Mesendoderm (in vitro differentiated cells): ENCODE measurements around the gene WEE2. TPM values are rescaled to one million over a fixed set of nuclear protein-coding genes. Genes with fewer than 3 reads are reported as not detected.
"Not testable (repeated sequence)": the region's sequence is repeated elsewhere in the genome, so short reads cannot be mapped to it uniquely, and the experiment has no call there.

ENCODE experiments used
- DNase-seq: peaks from one replicate; pipeline ENCODE4 v3.0.0; 2013
- H2AK5ac ChIP-seq: 2 replicates; pipeline ENCODE4 v1.6.1; 2013; ENCODE audit warnings: low read length, inconsistent platforms
- H2BK120ac ChIP-seq: 2 replicates; pipeline ENCODE4 v1.6.1; 2013; ENCODE audit warnings: low read depth, mild to moderate bottlenecking, low read length, moderate library complexity, mixed read lengths
- H2BK15ac ChIP-seq: replicated peaks from 2 replicates; pipeline ENCODE4 v1.6.1; 2013; ENCODE audit warnings: low read depth, mild to moderate bottlenecking, moderate library complexity
- H2BK5ac ChIP-seq: 2 replicates; pipeline ENCODE4 v1.6.1; 2013; ENCODE audit warnings: low read length, inconsistent platforms
- H3K18ac ChIP-seq: 2 replicates; pipeline ENCODE4 v1.6.1; 2013; ENCODE audit warnings: mild to moderate bottlenecking, low read length, mixed read lengths
- H3K23ac ChIP-seq: one replicate; pipeline ENCODE4 v1.6.1; 2013; ENCODE audit warnings: low read length
- H3K27ac ChIP-seq: 2 replicates; pipeline ENCODE4 v1.5.1; 2013; ENCODE audit warnings: low read depth, mild to moderate bottlenecking, inconsistent platforms, low read length, moderate library complexity
- H3K27me3 ChIP-seq: 2 replicates; pipeline ENCODE4 v1.6.1; 2013; ENCODE audit warnings: low read length, control low read depth, mild to moderate bottlenecking, inconsistent platforms; ENCODE audit not compliant: insufficient read depth, poor library complexity
- H3K36me3 ChIP-seq: 2 replicates; pipeline ENCODE4 v1.6.1; 2013; ENCODE audit warnings: low read length, inconsistent platforms; ENCODE audit not compliant: control insufficient read depth, insufficient read depth
- H3K4ac ChIP-seq: one replicate; pipeline ENCODE4 v1.6.1; 2013; ENCODE audit warnings: low read depth, mild to moderate bottlenecking, low read length, moderate library complexity
- H3K4me1 ChIP-seq: 2 replicates; pipeline ENCODE4 v1.6.1; 2013; ENCODE audit warnings: low read depth, low read length, inconsistent platforms; ENCODE audit not compliant: control insufficient read depth
- H3K4me2 ChIP-seq: 2 replicates; pipeline ENCODE4 v1.6.1; 2013; ENCODE audit warnings: low read length
- H3K4me3 ChIP-seq: 2 replicates; pipeline ENCODE4 v1.5.1; 2013; ENCODE audit warnings: mild to moderate bottlenecking, low read length
- H3K56ac ChIP-seq: one replicate; pipeline ENCODE4 v1.6.1; 2013; ENCODE audit warnings: low read length
- H3K79me1 ChIP-seq: 2 replicates; pipeline ENCODE4 v1.6.1; 2013; ENCODE audit warnings: low read length, inconsistent platforms
- H3K79me2 ChIP-seq: 2 replicates; pipeline ENCODE4 v1.6.1; 2013; ENCODE audit warnings: mild to moderate bottlenecking, low read length; ENCODE audit not compliant: control insufficient read depth, insufficient read depth
- H3K9ac ChIP-seq: 2 replicates; pipeline ENCODE4 v1.6.1; 2013; ENCODE audit warnings: low read length, inconsistent platforms
- H4K5ac ChIP-seq: one replicate; pipeline ENCODE4 v1.6.1; 2013; ENCODE audit warnings: low read length
- H4K8ac ChIP-seq: one replicate; pipeline ENCODE4 v1.6.1; 2013; ENCODE audit warnings: low read depth, mild to moderate bottlenecking, control low read depth, low read length, moderate library complexity
- WGBS: extraction: QIAGEN DNeasy Blood & Tissue Kit; methylation state at CpG from one replicate; pipeline ENCODE4 v1.1.7; 2013; ENCODE audit warnings: low lambda C conversion rate, missing lambda C conversion rate; ENCODE audit not compliant: insufficient coverage; ENCODE audit errors: extremely low coverage; 5-methylcytosine and 5-hydroxymethylcytosine counted together
- small RNA-seq: library from polyadenylated mRNA; stranded (forward); fragments of <200 nt; extraction: miRNeasy Mini kit (QIAGEN cat#:217004); gene quantifications from one replicate; pipeline ENCODE3, GENCODE V24; 2013; ENCODE audit not compliant: insufficient read depth

WEE2 gene

GRCh38 chr7:141763797-141764196, 55.6 kb downstream of the WEE2 start, which contains the start of gene TAS2R3:
Gene TAS2R3 (plus strand): TSS chr7:141764097. CDS start chr7:141764159, 62 bp downstream.
- H3K36me3 ChIP-seq: no peaks in the 10 kb centered on the region
- H3K9ac ChIP-seq: no peak within 1 kb of the TSS
- H3K27ac ChIP-seq: no peak within 1 kb of the TSS
- no peak within 1 kb of the TSS for H2BK5ac ChIP-seq
- no peak within 1 kb of the TSS for H3K4ac ChIP-seq
- H2BK120ac ChIP-seq: no peak within 1 kb of the TSS
- no CpG with 5 or more reads among the region's 3 CpGs for WGBS
- H3K18ac ChIP-seq: no peak within 1 kb of the TSS
- H3K4me2 ChIP-seq: no peak within 1 kb of the TSS
- no peak within 1 kb of the TSS for H4K5ac ChIP-seq
- H3K79me2 ChIP-seq: no peaks in the 10 kb centered on the region
- H3K23ac ChIP-seq: no peak within 1 kb of the TSS
- H3K27me3 ChIP-seq: no peaks in the 10 kb centered on the region
- H2BK15ac ChIP-seq: no peak within 1 kb of the TSS
- H3K4me1 ChIP-seq: no peaks in the 10 kb centered on the region
- H3K4me3 ChIP-seq: no peak within 1 kb of the TSS
- no peak within 1 kb of the TSS for H2AK5ac ChIP-seq
- H3K56ac ChIP-seq: no peak within 1 kb of the TSS
- H4K8ac ChIP-seq: no peak within 1 kb of the TSS
- no peak for DNase-seq
- no peaks in the 10 kb centered on the region for H3K79me1 ChIP-seq

- not testable (repeated sequence) for H3K23ac ChIP-seq, H3K36me3 ChIP-seq, H3K4me3 ChIP-seq, H3K79me1 ChIP-seq, H3K4ac ChIP-seq, H3K4me1 ChIP-seq, H3K56ac ChIP-seq, H3K18ac ChIP-seq, H3K9ac ChIP-seq, H2BK120ac ChIP-seq, H4K8ac ChIP-seq, H2BK5ac ChIP-seq, H3K27ac ChIP-seq, DNase-seq, H2AK5ac ChIP-seq, H3K4me2 ChIP-seq, H4K5ac ChIP-seq, H3K27me3 ChIP-seq, H2BK15ac ChIP-seq, H3K79me2 ChIP-seq
- WGBS: no CpG with 5 or more reads among the region's 3 CpGs
These were observed 62.0 kb downstream of the WEE2 start for GRCh38 chr7:141770083-141770583.

GRCh38 chr7:141776374-141776773, 68.2 kb downstream of the WEE2 start, which contains the start of gene TAS2R4:
Gene TAS2R4 (plus strand): TSS chr7:141776674. CDS start chr7:141778489, 1,815 bp downstream.
- DNase-seq: no peak
- WGBS: no CpG with 5 or more reads among the region's 1 CpG
- H3K27ac ChIP-seq: no peak within 1 kb of the TSS

More at GRCh38 chr7:141776374-141776773, 68.2 kb downstream of the WEE2 start, which contains the start of gene TAS2R4:
- no peak within 1 kb of the TSS for H3K23ac ChIP-seq
- H3K27me3 ChIP-seq: no peaks in the 10 kb centered on the region
- no peak within 1 kb of the TSS for H2BK15ac ChIP-seq
- no peak within 1 kb of the TSS for H4K8ac ChIP-seq
- H2AK5ac ChIP-seq: no peak within 1 kb of the TSS
- H3K4me3 ChIP-seq: no peak within 1 kb of the TSS
- H3K4ac ChIP-seq: no peak within 1 kb of the TSS
- H4K5ac ChIP-seq: no peak within 1 kb of the TSS
- no peaks in the 10 kb centered on the region for H3K79me1 ChIP-seq
- no peaks in the 10 kb centered on the region for H3K79me2 ChIP-seq
- H2BK5ac ChIP-seq: no peak within 1 kb of the TSS
- no peak within 1 kb of the TSS for H3K18ac ChIP-seq
- no peak within 1 kb of the TSS for H3K4me2 ChIP-seq
- H3K9ac ChIP-seq: no peak within 1 kb of the TSS
- peaks cover 1% of the 10 kb centered on the region for H3K36me3 ChIP-seq
- no peaks in the 10 kb centered on the region for H3K4me1 ChIP-seq
- H2BK120ac ChIP-seq: no peak within 1 kb of the TSS
- no peak within 1 kb of the TSS for H3K56ac ChIP-seq

Small RNAs within 50 kb of the gene (small RNA-seq; reads per million reads assigned to genes)
- gene RNU1-82P: not detected
